Measurements from ENCODE around the gene ANKRD17.

ANKRD17 gene

GRCh38 chr4:73053974-73054480 lies 204.6 kb downstream of the ANKRD17 start:
- no peak for DNase-seq (ENCODE audit: low read depth)

- DNase-seq (ENCODE audit: low read depth): no peak
Measured at GRCh38 chr4:73053076-73053475, 205.5 kb downstream of the ANKRD17 start.

GRCh38 chr4:73051625-73052024 lies 207.0 kb downstream of the ANKRD17 start:
- DNase-seq (ENCODE audit: low read depth): no peak

GRCh38 chr4:73045879-73046278 lies 212.7 kb downstream of the ANKRD17 start:
- DNase-seq (ENCODE audit: low read depth): no peak

GRCh38 chr4:73037057-73037456 lies 221.5 kb downstream of the ANKRD17 start:
- no peak for DNase-seq (ENCODE audit: low read depth)

- DNase-seq (ENCODE audit: low read depth): no peak
Measured at GRCh38 chr4:73036123-73036522, 222.5 kb downstream of the ANKRD17 start.

GRCh38 chr4:73034896-73035295 lies 223.7 kb downstream of the ANKRD17 start:
- no peak for DNase-seq (ENCODE audit: low read depth)

- no peak for DNase-seq (ENCODE audit: low read depth)
Measured at GRCh38 chr4:73028621-73029020, 230.0 kb downstream of the ANKRD17 start.

Measured in GM04503 (cell line).